ENCODE data around the gene CTNNBIP1.
"Not testable (repeated sequence)": the region's sequence is repeated elsewhere in the genome, so short reads cannot be mapped to it uniquely, and the experiment has no call there.

Gene CTNNBIP1

DNA sequence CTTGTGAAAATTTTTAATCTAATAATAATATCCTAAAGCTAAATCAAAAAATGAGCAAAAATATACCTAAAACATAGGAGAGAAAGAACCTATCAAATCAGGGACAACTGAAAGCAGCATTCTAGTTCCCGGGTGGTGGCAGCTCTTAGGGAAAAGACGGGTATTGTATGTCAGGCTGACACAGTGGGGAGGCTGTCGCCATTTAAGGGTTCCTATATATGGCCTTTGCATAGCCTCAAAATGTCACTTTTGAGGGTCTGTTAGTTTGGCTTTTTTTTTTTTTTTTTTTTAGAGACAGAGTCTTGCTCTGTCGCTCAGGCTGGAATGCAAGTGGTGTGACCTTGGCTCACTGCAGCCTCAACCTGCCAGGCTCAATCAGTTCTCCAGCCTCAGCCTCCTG is 92.3 kb downstream of the CTNNBIP1 start:
- H3K4me1 ChIP-seq (ENCODE audit: control insufficient read depth, insufficient read depth, low read length): peaks cover 6% of the 10 kb centered on the region
- no peak overlapping the region for H3K27ac ChIP-seq (ENCODE audit: low read depth, low read length)
- no peak overlapping the region for H3K9ac ChIP-seq (ENCODE audit: low read length)
- H3K27me3 ChIP-seq (ENCODE audit: control insufficient read depth, insufficient read depth, low read length): no peaks in the 10 kb centered on the region
- H3K4me3 ChIP-seq (ENCODE audit: low read length): no peak overlapping the region
- no peaks in the 10 kb centered on the region for H3K36me3 ChIP-seq (ENCODE audit: control insufficient read depth, insufficient read depth, low read length)

DNA sequence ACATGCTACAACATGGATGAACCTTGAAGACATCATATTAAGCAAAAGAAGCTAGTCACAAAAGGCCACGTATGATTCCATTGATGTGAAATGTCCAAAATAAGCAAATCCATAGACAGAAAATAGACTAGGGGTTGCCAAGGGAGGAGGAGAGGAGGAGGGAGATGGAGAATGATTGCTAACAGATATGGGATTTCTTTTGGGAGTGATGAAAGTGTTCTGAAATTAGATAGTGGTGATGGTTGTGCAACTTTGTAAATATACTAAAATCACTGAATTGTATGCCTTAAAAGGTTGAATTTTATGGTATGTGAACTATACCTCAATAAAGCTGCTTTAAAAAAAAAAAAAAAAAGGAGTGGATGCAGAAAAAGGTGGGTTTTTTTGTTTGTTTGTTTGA is 93.9 kb downstream of the CTNNBIP1 start:
- H3K27me3 ChIP-seq (ENCODE audit: control insufficient read depth, insufficient read depth, low read length): no peaks in the 10 kb centered on the region
- H3K36me3 ChIP-seq (ENCODE audit: control insufficient read depth, insufficient read depth, low read length): no peaks in the 10 kb centered on the region
- no peaks in the 10 kb centered on the region for H3K4me1 ChIP-seq (ENCODE audit: control insufficient read depth, insufficient read depth, low read length)
- H3K4me3 ChIP-seq (ENCODE audit: low read length): no peak overlapping the region
- H3K9ac ChIP-seq (ENCODE audit: low read length): no peak overlapping the region
- no peak overlapping the region for H3K27ac ChIP-seq (ENCODE audit: low read depth, low read length)

DNA sequence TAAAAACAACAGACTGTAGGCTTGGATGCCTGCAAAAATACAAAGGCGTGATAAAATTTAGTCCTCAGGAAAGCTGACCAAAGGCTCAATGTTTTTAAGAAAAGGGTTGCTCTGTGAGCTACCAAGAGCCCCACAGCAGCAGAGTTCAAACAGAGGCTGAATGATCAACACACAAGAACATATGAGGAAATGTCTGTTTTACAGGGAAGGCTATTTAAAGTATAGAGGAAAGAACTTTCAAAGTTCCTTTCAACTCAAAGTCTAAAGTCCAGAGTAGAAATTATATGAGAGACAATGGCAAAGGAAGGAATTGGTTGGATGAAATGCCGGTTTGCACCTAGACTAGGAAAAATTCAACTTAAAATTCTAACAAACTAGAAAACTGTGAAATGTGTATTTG is 94.9 kb downstream of the CTNNBIP1 start:
- Histone ChIP-seq H3K4me1 (ENCODE audit: control insufficient read depth, insufficient read depth, low read length) (no peaks in the 10 kb centered on the region), H3K36me3 (ENCODE audit: control insufficient read depth, insufficient read depth, low read length) (no peaks in the 10 kb centered on the region), H3K9ac (ENCODE audit: low read length) (no peak overlapping the region), H3K27me3 (ENCODE audit: control insufficient read depth, insufficient read depth, low read length) (no peaks in the 10 kb centered on the region), H3K4me3 (ENCODE audit: low read length) (no peak overlapping the region), H3K27ac (ENCODE audit: low read depth, low read length) (no peak overlapping the region)

DNA sequence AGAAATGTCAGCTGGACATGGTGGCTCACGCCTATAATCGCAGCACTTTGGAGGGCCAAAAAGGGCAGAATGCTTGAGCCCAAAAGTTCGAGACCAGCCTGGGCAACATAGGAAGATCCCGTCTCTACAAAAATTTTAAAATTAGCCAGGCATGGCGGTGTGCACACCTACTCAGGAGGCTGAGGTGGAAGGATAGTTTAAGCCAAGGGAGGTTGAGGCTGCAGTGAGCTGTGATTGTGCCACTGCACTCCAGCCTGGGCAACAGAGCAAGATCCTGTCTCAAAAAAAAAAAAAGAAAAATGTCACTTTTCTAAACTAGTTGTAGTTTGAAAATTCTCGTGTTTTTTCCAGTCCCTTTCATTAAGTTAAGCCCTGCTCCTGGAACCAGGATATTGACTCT is 95.5 kb downstream of the CTNNBIP1 start:
- no peak overlapping the region for H3K4me3 ChIP-seq (ENCODE audit: low read length)
- no peak overlapping the region for H3K27ac ChIP-seq (ENCODE audit: low read depth, low read length)
- no peaks in the 10 kb centered on the region for H3K27me3 ChIP-seq (ENCODE audit: control insufficient read depth, insufficient read depth, low read length)
- no peak overlapping the region for H3K9ac ChIP-seq (ENCODE audit: low read length)
- H3K36me3 ChIP-seq (ENCODE audit: control insufficient read depth, insufficient read depth, low read length): no peaks in the 10 kb centered on the region
- no peaks in the 10 kb centered on the region for H3K4me1 ChIP-seq (ENCODE audit: control insufficient read depth, insufficient read depth, low read length)

DNA sequence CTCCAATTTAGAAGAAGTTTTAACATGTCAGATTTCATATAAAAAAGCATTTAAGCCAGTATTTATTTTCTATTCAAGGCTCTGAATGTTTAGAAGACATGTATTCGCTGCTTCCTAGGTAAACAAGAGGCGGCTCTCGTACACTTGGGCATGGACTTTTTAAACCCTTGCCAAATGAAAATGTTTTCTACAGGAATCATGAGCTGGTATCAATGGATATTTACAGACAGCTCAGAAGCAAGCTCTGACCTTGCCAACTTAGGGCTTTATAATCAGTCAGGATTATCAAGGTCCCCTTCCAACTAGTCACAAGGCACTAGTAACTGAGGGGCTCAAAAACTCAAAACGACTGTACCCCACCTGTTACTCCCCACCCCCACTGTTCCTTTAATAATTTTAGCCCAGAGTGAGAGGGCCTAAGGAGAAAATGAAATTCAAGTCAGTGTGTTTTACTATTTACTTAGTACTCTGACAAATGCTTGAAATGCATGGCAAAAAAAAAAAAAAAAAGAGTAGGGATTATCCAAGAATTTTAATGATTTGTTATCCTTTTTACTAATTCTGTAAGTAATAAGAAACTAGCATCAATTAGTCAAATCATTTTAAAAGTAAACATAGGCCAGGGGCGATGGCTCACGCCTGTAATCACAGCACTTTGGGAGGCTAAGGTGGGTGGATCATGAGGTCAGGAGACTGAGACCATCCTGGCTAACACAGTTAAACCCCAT is 98.7 kb downstream of the CTNNBIP1 start:
- no peak overlapping the region for H3K9ac ChIP-seq (ENCODE audit: low read length)
- H3K27me3 ChIP-seq (ENCODE audit: control insufficient read depth, insufficient read depth, low read length): no peaks in the 10 kb centered on the region
- no peak overlapping the region for H3K27ac ChIP-seq (ENCODE audit: low read depth, low read length)
- no peaks in the 10 kb centered on the region for H3K36me3 ChIP-seq (ENCODE audit: control insufficient read depth, insufficient read depth, low read length)
- no peaks in the 10 kb centered on the region for H3K4me1 ChIP-seq (ENCODE audit: control insufficient read depth, insufficient read depth, low read length)
- no peak overlapping the region for H3K4me3 ChIP-seq (ENCODE audit: low read length)

DNA sequence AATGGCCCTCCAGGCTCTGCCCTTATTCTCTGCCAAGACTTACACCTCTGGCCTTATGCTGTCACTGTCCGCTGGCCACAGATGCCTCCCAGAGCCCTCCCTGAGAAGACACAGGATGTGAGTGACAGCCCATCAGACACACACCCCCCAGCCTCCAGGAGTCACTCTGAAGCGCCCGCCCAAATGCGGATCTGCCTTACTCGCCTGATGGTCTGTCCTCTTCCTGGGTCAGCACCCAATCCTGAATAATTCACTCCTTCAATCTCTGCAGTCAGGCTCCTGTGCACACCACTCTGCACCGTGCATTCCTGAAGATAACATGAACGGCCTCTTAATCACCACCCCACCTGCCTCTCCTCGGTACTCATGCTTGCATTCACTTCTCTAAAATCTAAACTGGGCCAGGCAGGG is 101.0 kb downstream of the CTNNBIP1 start:
- Histone ChIP-seq H3K4me3 (ENCODE audit: low read length) (no peak overlapping the region), H3K9ac (ENCODE audit: low read length) (no peak overlapping the region), H3K27me3 (ENCODE audit: control insufficient read depth, insufficient read depth, low read length) (no peaks in the 10 kb centered on the region), H3K36me3 (ENCODE audit: control insufficient read depth, insufficient read depth, low read length) (no peaks in the 10 kb centered on the region), H3K4me1 (ENCODE audit: control insufficient read depth, insufficient read depth, low read length) (no peaks in the 10 kb centered on the region), H3K27ac (ENCODE audit: low read depth, low read length) (no peak overlapping the region)

DNA sequence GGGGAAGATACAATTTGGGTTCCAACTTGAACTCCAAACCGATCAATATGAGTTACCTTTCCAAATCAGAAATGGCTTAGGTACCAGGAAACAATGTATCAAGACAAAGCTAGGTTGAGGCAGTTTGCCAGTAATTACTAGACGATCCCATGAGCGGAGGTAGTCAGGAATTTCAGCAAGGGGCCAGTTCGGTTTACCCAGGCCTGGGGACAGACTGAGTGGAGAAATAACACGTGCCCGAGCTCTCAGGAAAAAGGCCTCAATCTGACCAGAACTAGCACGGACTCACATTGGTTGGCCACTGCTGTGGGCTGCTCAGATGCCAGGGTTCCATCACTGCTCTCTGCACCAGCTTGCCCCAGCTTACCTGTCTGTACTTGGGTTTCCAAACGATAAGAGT is 101.6 kb downstream of the CTNNBIP1 start:
- Histone ChIP-seq H3K4me3 (ENCODE audit: low read length) (no peak overlapping the region), H3K36me3 (ENCODE audit: control insufficient read depth, insufficient read depth, low read length) (no peaks in the 10 kb centered on the region), H3K27ac (ENCODE audit: low read depth, low read length) (no peak overlapping the region), H3K9ac (ENCODE audit: low read length) (no peak overlapping the region), H3K4me1 (ENCODE audit: control insufficient read depth, insufficient read depth, low read length) (no peaks in the 10 kb centered on the region), H3K27me3 (ENCODE audit: control insufficient read depth, insufficient read depth, low read length) (no peaks in the 10 kb centered on the region)

DNA sequence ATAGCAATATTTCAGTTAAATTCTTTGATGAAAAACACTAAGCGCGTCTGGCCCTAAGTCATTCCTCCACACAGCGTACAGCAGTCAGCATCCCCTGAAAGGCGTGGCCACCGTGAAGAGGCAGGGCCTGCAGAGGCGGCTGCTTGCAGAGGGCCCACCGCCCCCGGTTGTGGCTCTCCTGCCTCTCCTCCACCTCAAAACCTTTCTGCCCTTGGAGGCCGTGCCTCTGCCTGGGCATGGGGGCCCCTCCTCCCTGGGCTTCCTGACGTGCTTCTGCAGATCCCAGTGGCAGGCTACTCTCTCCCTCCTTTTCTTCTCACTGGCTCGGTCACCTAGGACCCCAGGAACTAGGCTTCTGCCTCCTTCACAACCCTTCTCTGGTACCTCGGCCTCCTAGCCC is 102.5 kb downstream of the CTNNBIP1 start:
- Histone ChIP-seq H3K9ac (ENCODE audit: low read length) (no peak overlapping the region), H3K4me1 (ENCODE audit: control insufficient read depth, insufficient read depth, low read length) (no peaks in the 10 kb centered on the region), H3K27me3 (ENCODE audit: control insufficient read depth, insufficient read depth, low read length) (no peaks in the 10 kb centered on the region), H3K36me3 (ENCODE audit: control insufficient read depth, insufficient read depth, low read length) (no peaks in the 10 kb centered on the region), H3K27ac (ENCODE audit: low read depth, low read length) (no peak overlapping the region), H3K4me3 (ENCODE audit: low read length) (no peak overlapping the region)

DNA sequence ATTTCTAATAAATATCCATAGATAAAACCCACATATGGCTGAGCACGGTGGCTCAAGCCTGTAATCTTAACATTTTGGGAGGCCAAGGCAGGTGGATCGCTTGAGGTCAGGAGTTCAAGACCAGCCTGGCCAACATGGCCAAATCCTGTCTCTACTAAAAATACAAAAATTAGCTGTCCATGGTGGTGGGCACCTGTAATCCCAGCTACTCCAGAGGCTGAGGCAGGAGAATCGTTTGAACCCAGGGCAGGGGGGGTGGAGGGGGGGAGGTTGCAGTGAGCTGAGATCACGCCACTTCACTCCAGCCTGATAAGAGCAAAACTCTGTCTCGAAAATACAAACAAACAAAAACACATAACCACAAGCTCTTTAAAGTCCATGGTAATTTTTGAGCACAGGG is 104.1 kb downstream of the CTNNBIP1 start:
- H3K36me3 ChIP-seq (ENCODE audit: control insufficient read depth, insufficient read depth, low read length); H3K27me3 ChIP-seq (ENCODE audit: control insufficient read depth, insufficient read depth, low read length); H3K27ac ChIP-seq (ENCODE audit: low read depth, low read length); H3K9ac ChIP-seq (ENCODE audit: low read length); H3K4me1 ChIP-seq (ENCODE audit: control insufficient read depth, insufficient read depth, low read length); H3K4me3 ChIP-seq (ENCODE audit: low read length): not testable (repeated sequence)

DNA sequence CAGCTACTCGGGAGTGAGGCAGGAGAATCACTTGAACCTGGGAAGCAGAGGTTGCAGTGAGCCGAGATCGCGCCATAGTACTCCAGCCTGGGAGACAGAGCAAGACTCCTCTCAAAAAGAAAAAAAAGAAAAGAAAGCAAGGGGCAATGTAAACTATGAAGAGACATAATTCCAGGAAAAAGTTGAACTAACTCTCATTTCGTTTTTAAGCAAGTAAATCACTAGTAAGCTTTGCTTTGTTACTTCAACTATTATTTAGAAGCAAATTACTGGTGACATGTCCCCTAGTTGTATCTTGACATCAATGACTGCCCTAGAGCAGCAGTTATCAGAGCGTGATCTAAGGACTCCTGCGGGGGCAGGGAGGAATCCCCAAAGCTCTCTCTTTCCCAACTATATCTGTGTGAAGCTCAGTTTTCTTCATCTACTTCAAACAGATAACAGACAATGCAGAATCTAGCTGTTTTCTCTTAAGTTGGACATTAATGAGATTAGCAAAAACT is 105.0 kb downstream of the CTNNBIP1 start:
- no peak overlapping the region for H3K27ac ChIP-seq (ENCODE audit: low read depth, low read length)
- no peaks in the 10 kb centered on the region for H3K4me1 ChIP-seq (ENCODE audit: control insufficient read depth, insufficient read depth, low read length)
- no peaks in the 10 kb centered on the region for H3K36me3 ChIP-seq (ENCODE audit: control insufficient read depth, insufficient read depth, low read length)
- no peaks in the 10 kb centered on the region for H3K27me3 ChIP-seq (ENCODE audit: control insufficient read depth, insufficient read depth, low read length)
- no peak overlapping the region for H3K4me3 ChIP-seq (ENCODE audit: low read length)
- no peak overlapping the region for H3K9ac ChIP-seq (ENCODE audit: low read length)

DNA sequence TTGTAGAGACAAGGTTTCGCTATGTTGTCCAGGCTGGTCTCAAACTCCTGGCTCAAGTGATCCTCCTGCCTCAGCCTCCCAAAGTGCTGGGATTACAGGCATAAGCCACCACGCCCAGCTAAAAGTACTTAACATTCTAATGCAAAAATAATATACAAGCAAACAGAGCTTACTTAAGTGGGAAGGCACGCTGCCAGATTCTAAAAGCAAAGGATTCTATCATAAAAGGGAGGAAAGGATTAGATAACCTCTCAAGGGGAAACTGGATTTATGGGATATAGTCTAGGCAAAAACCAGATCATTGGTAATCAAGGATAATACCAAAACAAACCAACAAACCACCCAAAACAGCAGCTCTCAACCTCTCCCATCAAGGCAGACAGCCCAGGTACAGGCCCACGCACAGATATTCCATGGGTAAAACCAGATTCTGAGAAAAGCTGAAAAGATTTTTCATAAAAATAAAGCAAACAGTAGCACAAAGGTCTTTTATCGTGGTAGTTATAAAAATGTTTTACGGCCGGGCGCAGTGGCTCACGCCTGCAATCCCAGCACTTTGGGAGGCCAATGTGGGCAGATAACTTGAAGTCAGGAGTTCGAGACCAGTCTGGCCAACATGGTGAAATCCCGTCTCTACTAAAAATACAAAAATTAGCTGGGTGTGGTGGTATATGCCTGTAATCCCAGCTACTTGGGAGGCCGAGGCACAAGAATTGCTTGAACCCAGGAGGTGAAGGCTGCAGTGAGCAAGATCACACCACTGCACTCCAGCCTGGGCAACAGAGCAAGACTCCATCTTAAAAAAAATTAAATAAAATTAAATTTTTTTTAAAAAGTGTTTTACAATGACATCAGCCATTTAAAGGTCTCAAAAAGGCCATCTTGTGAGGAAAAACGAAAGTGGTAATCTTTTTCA is 106.8 kb downstream of the CTNNBIP1 start:
- not testable (repeated sequence) for H3K9ac ChIP-seq (ENCODE audit: low read length); H3K4me1 ChIP-seq (ENCODE audit: control insufficient read depth, insufficient read depth, low read length); H3K27ac ChIP-seq (ENCODE audit: low read depth, low read length); H3K27me3 ChIP-seq (ENCODE audit: control insufficient read depth, insufficient read depth, low read length); H3K4me3 ChIP-seq (ENCODE audit: low read length); H3K36me3 ChIP-seq (ENCODE audit: control insufficient read depth, insufficient read depth, low read length)

DNA sequence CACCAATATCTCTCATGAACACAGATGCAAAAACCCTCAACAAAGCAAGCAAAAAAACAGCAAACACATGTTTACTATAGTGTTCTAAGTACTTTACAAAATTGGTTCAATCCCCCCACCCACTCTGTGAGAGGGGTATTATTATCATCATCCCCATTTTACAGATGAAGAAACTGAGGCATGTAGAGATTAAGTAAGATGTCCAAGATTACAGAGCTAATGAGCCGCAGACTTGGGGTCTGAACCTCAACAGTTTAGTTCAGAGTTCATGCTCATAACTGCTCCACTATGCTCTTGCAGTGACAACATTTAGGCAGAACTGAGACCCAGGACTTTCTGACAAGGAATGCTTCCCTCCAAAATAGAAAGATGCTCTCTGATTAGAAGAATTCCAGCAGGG is 108.2 kb downstream of the CTNNBIP1 start:
- Histone ChIP-seq H3K27ac (ENCODE audit: low read depth, low read length) (no peak overlapping the region), H3K4me3 (ENCODE audit: low read length) (no peak overlapping the region), H3K9ac (ENCODE audit: low read length) (no peak overlapping the region), H3K36me3 (ENCODE audit: control insufficient read depth, insufficient read depth, low read length) (no peaks in the 10 kb centered on the region), H3K27me3 (ENCODE audit: control insufficient read depth, insufficient read depth, low read length) (no peaks in the 10 kb centered on the region), H3K4me1 (ENCODE audit: control insufficient read depth, insufficient read depth, low read length) (peaks cover 4% of the 10 kb centered on the region)
